Endodermal cell (in vitro differentiated cells): ENCODE data around the gene RPTOR. TPM values are rescaled to one million over a fixed set of nuclear protein-coding genes. Genes with fewer than 3 reads are reported as not detected.
A peak's percentile ranks its signal among the peaks of the same experiment; 100 is the strongest.

Experiments
- DNase-seq: peaks from one replicate; pipeline ENCODE4 v3.0.0-alpha.2; 2017
- H3K27ac ChIP-seq: 2 replicates; pipeline ENCODE4 v1.5.1; 2013; ENCODE audit warnings: mild to moderate bottlenecking, low read depth, low read length, moderate library complexity
- H3K27me3 ChIP-seq: 2 replicates; pipeline ENCODE4 v1.6.1; 2013; ENCODE audit warnings: mild to moderate bottlenecking, low read length, moderate library complexity; ENCODE audit not compliant: insufficient read depth, control insufficient read depth, poor library complexity, severe bottlenecking
- H3K36me3 ChIP-seq: 2 replicates; pipeline ENCODE4 v1.7.0; 2013; ENCODE audit warnings: mild to moderate bottlenecking, low read length, moderate library complexity; ENCODE audit not compliant: control insufficient read depth, insufficient read depth
- H3K4me1 ChIP-seq: one replicate; pipeline ENCODE4 v1.7.0; 2013; ENCODE audit warnings: low read length; ENCODE audit not compliant: control insufficient read depth, insufficient read depth
- H3K4me3 ChIP-seq: 2 replicates; pipeline ENCODE4 v1.5.1; 2013; ENCODE audit warnings: mild to moderate bottlenecking, low read length, moderate library complexity
- H3K9ac ChIP-seq: 2 replicates; pipeline ENCODE4 v1.6.1; 2013; ENCODE audit warnings: mild to moderate bottlenecking, low read length, moderate library complexity; ENCODE audit not compliant: poor library complexity, severe bottlenecking; ENCODE audit errors: extremely low read depth
- H3K9me3 ChIP-seq: 2 replicates; pipeline ENCODE4 v1.6.1; 2013; ENCODE audit warnings: mild to moderate bottlenecking, low read length, moderate library complexity; ENCODE audit not compliant: control insufficient read depth
- H3K27ac Mint-ChIP-seq: 2 replicates; pipeline ENCODE4 v1.8.0; 2020; ENCODE audit warnings: mixed read lengths
- H3K27me3 Mint-ChIP-seq: 2 replicates; pipeline ENCODE4 v1.8.0; 2021; ENCODE audit warnings: mild to moderate bottlenecking, mixed read lengths; ENCODE audit not compliant: insufficient read depth
- H3K36me3 Mint-ChIP-seq: 2 replicates; pipeline ENCODE4 v1.8.0; 2020; ENCODE audit warnings: low read depth, mixed read lengths
- H3K4me1 Mint-ChIP-seq: 2 replicates; pipeline ENCODE4 v1.8.0; 2020; ENCODE audit warnings: mixed read lengths
- H3K4me3 Mint-ChIP-seq: 2 replicates; pipeline ENCODE4 v1.8.0; 2020; ENCODE audit warnings: mild to moderate bottlenecking, moderate library complexity, mixed read lengths
- H3K9me3 Mint-ChIP-seq: 2 replicates; pipeline ENCODE4 v1.8.0; 2020; ENCODE audit warnings: mild to moderate bottlenecking, mixed read lengths
- CTCF ChIP-seq: fragments of 200-600 bp; sonication (generic); conservative IDR thresholded peaks from 2 replicates; pipeline ENCODE4 v1.5.0; 2021; ENCODE audit warnings: antibody characterized with exemption, mild to moderate bottlenecking
- WGBS, 2 experiments: methylation state at CpG; one replicate each; pipeline versions ENCODE4 v1.1.5 to v1.1.7; 2013; ENCODE audit warnings: missing lambda C conversion rate in 2 of 2, mixed read lengths in 1 of 2; ENCODE audit not compliant: insufficient coverage in 1 of 2, insufficient read length in 1 of 2; 5-methylcytosine and 5-hydroxymethylcytosine counted together
- total RNA-seq, 2 donors: library from RNA; stranded (reverse); fragmentation: NEBNext Ultra II Directional in 1 of 2; extraction: Animal tissue kit (Norgen Biotek cat#: 25700) in 1 of 2; gene quantifications; 2 replicates in 1 of 2; 3 replicates in 1 of 2; pipeline ENCODE4 v1.2.1, GENCODE V29; 2021

RPTOR gene
- total RNA-seq, 2 donors from 2014 or later: 45.1 to 53.4 TPM

DNA sequence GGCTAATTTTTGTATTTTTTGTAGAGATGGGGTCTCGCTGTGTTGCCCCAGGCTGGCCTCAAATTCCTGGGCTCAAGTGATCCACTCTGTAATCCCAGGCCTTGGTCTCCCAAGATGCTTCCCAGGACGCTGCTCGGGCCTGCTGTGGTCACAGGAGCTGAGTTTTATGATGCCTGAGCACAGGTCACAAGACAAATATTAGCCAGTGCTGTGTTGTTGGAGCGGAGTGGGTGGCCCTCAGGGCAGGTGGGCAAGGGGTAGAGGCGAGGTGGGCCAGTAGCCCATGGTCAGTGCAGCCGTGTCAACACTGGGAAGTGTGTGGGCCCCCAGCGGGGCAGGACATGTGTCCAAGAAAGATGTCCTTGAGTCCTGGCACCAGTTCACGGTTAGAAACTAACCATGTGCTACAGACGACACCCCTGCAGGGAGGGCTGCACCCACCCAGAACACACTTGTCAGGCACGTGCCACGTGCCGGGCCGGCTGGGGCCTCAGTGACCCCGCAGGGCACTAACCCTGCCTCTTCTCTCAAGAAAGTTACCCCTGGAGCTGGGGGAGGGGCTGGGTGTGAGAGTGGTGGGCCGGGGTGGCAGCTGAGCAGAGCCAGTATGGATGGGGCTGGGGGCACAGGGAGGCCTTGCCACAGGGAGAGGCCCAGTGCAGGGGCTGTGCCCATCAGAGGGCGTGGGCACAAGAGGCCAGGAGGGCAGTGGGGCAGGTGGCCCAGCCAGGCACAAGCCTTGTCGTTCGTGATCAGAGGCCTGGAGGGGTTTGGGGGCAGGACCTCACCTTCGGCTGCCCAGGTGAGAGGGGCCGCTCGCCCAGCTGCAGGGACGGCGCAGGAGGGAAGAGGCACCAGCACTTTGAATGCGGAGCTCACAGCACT lies 343.9 kb downstream of the RPTOR start:
- peak; percentile 39 for DNase-seq
- WGBS, 2 experiments: 94 to 99% methylated on average over 19 to 24 of the region's 24 CpGs
- peak overlapping the region; percentile 50 for H3K27ac Mint-ChIP-seq

DNA sequence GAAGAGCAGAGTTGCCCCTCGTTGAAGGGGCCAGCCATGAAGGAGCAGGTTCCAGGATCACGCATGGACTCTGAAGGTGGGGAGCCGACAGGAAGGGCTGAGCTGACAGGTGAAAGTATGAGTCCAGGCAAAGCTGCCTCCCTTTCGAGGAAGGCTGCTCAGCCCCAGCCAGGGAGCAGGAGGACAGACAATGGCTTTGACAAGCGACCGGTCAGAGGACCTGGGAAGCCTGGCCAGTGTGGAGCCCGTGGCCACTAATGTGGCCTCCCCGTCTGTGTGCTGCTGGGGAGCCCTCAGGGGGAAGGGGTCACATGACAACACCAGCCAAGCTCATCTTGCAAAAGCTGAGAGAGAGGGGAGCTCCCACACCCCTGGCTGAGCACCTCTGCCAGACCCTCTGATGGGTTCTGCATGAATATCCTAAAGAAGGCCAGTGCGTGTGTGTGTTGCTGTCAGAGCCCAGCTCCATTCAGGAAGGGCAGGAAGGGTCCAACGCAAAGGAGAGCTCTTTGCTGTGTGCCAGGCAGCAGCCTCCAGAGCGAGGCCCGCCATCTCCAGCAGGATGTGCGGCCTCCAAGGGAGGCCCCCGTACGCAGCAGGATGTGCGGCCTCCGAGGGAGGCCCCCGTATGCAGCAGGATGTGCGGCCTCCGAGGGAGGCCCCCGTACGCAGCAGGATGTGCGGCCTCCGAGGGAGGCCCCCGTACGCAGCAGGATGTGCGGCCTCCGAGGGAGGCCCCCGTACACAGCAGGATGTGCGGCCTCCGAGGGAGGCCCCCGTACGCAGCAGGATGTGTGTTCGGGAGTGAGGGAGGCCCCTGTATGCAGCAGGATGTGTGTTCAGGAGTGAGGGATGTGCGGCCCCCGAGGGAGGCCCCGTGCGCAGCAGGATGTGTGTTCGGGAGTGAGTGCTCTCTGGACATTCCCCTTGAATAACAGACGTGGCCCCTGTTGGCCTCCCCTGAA lies 344.9 kb downstream of the RPTOR start:
- WGBS, 2 experiments: 93 to 94% methylated on average over 17 to 40 of the region's 40 CpGs
- no peak overlapping the region for H3K9ac ChIP-seq
- no peaks in the 10 kb centered on the region for H3K27me3 ChIP-seq
- H3K9me3 ChIP-seq: no peaks in the 10 kb centered on the region
- Mint-ChIP-seq H3K27ac (no peak overlapping the region), H3K36me3 (peaks cover 39% of the 10 kb centered on the region), H3K9me3 (no peaks in the 10 kb centered on the region), H3K27me3 (no peaks in the 10 kb centered on the region), H3K4me1 (no peaks in the 10 kb centered on the region), H3K4me3 (no peak overlapping the region)
- peaks cover 19% of the 10 kb centered on the region for H3K36me3 ChIP-seq
- DNase-seq: no peak
- no peaks in the 10 kb centered on the region for H3K4me1 ChIP-seq
- no peak for TF ChIP-seq CTCF
- no peak overlapping the region for H3K27ac ChIP-seq
- no peak overlapping the region for H3K4me3 ChIP-seq

More for the DNA sequence above, 343.9 kb downstream of the RPTOR start:
- Mint-ChIP-seq H3K4me3 (no peak overlapping the region), H3K4me1 (no peaks in the 10 kb centered on the region), H3K9me3 (no peaks in the 10 kb centered on the region), H3K36me3 (peaks cover 30% of the 10 kb centered on the region), H3K27me3 (no peaks in the 10 kb centered on the region)
- Histone ChIP-seq H3K4me3 (no peak overlapping the region), H3K4me1 (no peaks in the 10 kb centered on the region), H3K9ac (no peak overlapping the region), H3K27me3 (no peaks in the 10 kb centered on the region), H3K36me3 (peaks cover 17% of the 10 kb centered on the region), H3K9me3 (no peaks in the 10 kb centered on the region), H3K27ac (no peak overlapping the region)
- no peak for TF ChIP-seq CTCF

DNA sequence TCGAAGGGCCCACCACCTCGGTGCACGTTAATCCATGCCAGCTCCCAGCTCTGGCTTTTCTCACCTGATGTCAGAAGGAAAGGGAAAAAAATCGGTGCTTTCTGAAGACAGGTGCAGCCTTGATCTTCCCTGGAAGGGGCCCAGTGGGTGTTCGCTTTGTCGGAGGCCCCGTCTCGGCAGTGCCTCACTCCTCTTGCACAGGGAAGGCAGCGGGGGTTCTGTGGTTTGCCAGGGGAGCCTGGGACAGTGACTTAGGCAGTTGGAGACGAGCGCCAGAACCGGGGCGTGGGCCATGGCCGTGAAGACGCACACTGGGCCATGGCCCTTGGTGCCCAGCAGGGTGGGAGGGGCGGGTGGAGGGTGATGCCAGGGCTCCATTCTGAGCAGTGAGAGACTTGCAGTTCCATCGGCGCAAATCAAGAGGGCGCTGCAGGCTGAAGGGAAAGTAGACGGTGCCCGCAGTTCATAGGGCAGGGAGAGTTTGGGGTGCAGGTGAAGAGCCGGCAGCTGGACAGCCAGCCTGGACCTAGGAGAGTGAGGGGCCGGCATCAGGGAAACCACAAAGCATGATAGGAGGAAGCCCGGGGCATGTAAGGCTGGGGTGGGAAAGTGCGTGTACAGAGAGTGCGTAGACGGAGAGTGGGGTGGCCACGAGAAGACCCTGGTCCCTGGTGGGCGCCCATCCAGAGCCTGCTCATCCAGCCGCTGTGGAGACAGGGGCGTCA lies 345.7 kb downstream of the RPTOR start:
- Mint-ChIP-seq H3K4me3 (no peak overlapping the region), H3K27me3 (no peaks in the 10 kb centered on the region), H3K36me3 (peaks cover 35% of the 10 kb centered on the region), H3K27ac (no peak overlapping the region), H3K9me3 (no peaks in the 10 kb centered on the region), H3K4me1 (no peaks in the 10 kb centered on the region)
- Histone ChIP-seq H3K27me3 (no peaks in the 10 kb centered on the region), H3K4me1 (no peaks in the 10 kb centered on the region), H3K27ac (no peak overlapping the region), H3K9ac (no peak overlapping the region), H3K4me3 (no peak overlapping the region), H3K9me3 (no peaks in the 10 kb centered on the region), H3K36me3 (peaks cover 17% of the 10 kb centered on the region)
- no peak for DNase-seq
- TF ChIP-seq CTCF: no peak
- WGBS, 2 experiments: 94 to 97% methylated on average over 23 to 31 of the region's 31 CpGs
